ENCODE data around the gene COBL.
A peak's percentile ranks its signal among the peaks of the same experiment; 100 is the strongest.

COBL gene

DNA sequence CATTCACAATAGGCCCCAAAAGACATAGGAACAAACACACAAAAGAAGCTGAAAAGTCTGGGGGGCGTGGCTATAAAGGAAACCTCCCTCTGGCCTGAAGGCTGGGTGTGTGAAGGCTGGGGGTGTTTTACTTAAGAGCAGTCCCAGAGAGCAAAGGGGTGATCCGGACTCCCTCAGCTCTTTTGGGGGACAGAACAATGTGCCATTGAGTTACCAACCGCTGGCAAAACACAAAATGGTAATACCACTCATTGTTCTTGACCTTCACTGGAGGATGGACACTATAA, 189.0 kb downstream of the COBL start:
- no peak overlapping the region for H3K4me3 ChIP-seq (ENCODE audit: low read depth, low read length)
- TF ChIP-seq, protein P1, sequence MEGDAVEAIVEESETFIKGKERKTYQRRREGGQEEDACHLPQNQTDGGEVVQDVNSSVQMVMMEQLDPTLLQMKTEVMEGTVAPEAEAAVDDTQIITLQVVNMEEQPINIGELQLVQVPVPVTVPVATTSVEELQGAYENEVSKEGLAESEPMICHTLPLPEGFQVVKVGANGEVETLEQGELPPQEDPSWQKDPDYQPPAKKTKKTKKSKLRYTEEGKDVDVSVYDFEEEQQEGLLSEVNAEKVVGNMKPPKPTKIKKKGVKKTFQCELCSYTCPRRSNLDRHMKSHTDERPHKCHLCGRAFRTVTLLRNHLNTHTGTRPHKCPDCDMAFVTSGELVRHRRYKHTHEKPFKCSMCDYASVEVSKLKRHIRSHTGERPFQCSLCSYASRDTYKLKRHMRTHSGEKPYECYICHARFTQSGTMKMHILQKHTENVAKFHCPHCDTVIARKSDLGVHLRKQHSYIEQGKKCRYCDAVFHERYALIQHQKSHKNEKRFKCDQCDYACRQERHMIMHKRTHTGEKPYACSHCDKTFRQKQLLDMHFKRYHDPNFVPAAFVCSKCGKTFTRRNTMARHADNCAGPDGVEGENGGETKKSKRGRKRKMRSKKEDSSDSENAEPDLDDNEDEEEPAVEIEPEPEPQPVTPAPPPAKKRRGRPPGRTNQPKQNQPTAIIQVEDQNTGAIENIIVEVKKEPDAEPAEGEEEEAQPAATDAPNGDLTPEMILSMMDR (conservative IDR thresholded peaks at IDR 0.05; ENCODE audit: low read depth, low read length) = no peak
- no peak for DNase-seq (ENCODE audit: low read depth)

DNA sequence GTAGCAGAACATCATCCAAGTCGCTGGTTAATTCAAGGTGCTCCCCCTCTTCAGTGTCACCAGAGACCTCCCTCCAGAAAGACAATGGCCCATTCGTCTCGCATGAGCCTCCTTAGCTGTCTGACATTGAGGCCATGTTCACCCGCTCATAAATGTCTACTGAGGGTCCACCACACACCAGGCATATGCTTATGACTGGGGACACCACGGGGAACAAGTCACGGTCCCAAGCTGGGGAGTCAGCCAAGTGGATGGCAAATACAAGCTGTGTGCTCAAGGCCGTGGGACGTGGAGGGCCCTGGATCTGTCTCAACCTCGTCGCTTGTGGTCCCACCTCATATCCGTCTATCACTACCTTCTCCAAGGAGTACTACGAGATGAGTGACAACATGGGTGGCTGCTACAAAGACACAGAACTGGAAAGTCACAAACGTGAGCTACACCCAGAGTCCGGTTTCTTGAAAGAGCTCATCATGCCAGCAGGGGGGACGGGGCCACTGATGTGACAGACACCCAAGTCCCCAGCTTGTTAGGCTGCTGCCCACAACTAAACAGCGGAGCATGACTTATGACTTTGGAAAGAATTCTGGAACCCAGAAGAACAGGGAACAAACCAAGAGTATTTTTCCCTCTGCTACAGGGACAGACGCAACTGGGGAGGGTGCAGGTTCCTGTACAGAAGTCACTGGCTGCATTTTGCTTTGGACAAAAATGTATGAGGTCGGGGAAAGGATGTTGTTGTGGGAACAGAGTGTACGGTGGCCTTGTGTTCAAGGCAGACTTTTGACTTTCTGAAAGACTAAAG, 189.6 kb downstream of the COBL start:
- H3K4me3 ChIP-seq (ENCODE audit: low read depth, low read length) = no peak overlapping the region
- no peak for DNase-seq (ENCODE audit: low read depth)
- TF ChIP-seq, protein P1 (conservative IDR thresholded peaks at IDR 0.05; ENCODE audit: low read depth, low read length) = no peak

DNA sequence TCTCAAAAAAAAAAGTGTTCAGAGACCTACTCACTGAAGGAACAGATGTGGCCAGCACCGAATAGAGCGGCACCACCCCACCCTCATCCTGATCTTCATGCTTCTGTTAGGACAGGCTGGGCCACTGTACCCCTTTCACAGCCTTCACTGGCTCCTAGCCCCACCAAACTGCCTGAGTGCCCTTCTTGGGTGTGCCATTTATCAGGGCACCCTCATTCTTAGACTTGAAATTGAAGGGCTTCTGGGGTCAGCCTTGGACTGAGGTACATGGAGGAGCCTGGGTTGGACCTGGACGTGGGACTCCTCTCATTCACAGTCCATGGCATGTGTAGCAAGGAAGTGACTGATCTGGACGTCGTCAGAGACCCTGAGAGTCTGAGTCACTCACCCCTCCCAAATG, 190.3 kb downstream of the COBL start:
- TF ChIP-seq, protein P1 (conservative IDR thresholded peaks at IDR 0.05; ENCODE audit: low read depth, low read length) = no peak
- DNase-seq (ENCODE audit: low read depth) = no peak
- no peak overlapping the region for H3K4me3 ChIP-seq (ENCODE audit: low read depth, low read length)

DNA sequence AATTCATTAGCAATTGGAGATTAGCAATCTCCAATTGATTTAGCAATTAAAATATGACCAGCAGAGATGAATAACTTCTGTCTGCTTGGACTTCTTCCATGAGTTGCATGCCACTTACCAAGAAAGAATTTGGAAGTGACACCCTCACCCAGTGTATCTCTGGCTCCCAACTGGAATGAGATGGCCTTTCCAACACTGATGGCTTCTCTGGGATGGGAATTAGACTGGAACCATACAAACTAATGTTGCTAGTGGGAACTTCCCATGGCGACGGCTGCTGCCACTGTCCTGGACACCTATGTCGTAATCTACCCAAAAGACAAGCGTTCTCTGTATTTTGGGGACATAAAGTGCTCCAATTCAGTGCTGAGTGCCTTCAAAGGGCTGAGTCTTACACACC, 192.3 kb downstream of the COBL start:
- TF ChIP-seq, protein P1 (conservative IDR thresholded peaks at IDR 0.05; ENCODE audit: low read depth, low read length) = no peak
- H3K4me3 ChIP-seq (ENCODE audit: low read depth, low read length) = no peak overlapping the region
- no peak for DNase-seq (ENCODE audit: low read depth)

DNA sequence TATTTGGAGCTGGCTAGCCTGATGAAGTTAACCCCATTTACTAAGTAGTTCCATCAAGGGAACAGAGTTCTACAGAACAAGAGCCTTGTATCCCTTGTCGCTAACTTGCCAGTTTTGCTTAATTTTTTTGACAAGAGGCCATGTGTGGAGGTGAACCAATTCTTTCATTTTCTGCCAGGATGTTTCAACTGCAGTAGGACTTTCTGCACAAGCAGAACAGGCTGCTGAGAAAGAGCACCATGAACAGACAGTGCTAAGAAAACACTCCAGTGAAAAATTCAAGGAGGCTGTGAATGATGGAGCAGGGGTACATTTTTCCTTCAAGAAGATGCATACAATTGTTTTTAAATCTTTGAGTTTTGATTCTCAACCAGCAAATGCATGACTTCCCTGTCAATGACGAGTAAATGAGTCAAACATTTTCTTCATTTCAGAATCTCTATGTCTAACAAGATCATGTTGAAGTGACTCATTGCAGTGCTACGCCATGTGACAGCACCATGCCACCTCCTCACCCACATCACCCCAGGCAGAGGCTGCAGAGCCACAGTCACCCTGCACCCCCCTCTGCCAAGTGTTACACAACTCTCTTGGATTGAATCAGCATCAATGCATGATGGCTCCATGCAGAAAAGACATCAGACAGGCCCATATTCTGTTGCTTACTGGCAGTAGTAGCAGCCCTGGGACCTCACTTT, 193.1 kb downstream of the COBL start:
- H3K4me3 ChIP-seq (ENCODE audit: low read depth, low read length) = no peak overlapping the region
- TF ChIP-seq, protein P1 (conservative IDR thresholded peaks at IDR 0.05; ENCODE audit: low read depth, low read length) = no peak
- peak; percentile 46 for DNase-seq (ENCODE audit: low read depth)

DNA sequence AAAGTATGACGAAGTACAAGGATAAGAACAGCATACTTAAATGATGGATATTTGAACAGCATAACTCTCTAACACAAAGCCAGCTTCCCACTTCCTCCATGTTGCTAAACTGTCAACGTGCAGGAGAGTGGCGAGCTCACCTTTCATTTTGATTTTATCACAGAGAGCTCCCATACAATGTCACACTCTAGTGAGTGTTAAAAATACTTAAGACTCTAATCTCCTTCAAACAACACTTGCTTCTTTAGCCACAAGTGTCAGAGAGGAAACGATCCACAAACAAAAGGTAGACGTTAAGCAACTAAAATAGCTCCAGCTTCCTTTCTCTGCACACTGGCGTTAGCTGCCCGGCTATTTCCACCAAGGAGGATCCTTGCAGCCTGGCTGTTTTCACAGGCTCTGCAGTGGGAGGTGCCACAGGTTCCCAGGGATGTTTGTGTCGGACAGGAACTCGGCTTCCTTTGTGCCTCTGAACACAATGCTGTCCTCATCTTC, 194.6 kb downstream of the COBL start:
- H3K4me3 ChIP-seq (ENCODE audit: low read depth, low read length) = no peak overlapping the region
- TF ChIP-seq, protein P1 (conservative IDR thresholded peaks at IDR 0.05; ENCODE audit: low read depth, low read length) = no peak
- no peak for DNase-seq (ENCODE audit: low read depth)

All from choroid plexus epithelial cell (primary cell).